G401.6 (cell line): Measurements from ENCODE around the gene CREBBP.
"Not testable (repeated sequence)": the region's sequence is repeated elsewhere in the genome, so short reads cannot be mapped to it uniquely, and the experiment has no call there.

Experiments used
- FAIRE-seq: peaks from 2 replicates; lab custom pipeline; 2012; peaks lifted over from hg19 to GRCh38; lab: Jason Lieb, UNC

The CREBBP gene

GRCh38 chr16:3880623-3881498, at the start of gene CREBBP:
Gene CREBBP (minus strand): TSS chr16:3880713. CDS start chr16:3879916, 797 bp downstream.
- no peak for FAIRE-seq

GRCh38 chr16:3927147-3927546, 46.6 kb upstream of the CREBBP start:
- FAIRE-seq, result not testable (repeated sequence)

DNA sequence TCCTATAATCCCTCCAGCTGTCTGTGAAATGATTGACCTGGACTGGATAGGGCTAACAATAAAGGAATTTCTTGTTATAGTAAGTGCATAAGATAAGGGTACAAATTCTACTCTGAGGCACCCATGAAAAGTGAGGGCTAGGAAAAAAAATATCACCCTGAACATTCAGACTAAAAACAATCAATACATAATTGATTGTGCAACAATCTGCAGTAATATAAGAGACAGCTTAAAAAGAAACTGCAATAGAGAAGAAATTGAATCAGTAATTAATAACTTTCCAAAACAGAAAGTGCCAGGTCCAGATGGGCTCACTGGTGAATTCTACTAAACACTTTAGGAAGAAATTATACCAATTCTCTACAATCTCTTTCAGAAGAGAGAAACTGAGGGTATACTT, 44.2 kb upstream of the CREBBP start:
- no peak for FAIRE-seq

DNA sequence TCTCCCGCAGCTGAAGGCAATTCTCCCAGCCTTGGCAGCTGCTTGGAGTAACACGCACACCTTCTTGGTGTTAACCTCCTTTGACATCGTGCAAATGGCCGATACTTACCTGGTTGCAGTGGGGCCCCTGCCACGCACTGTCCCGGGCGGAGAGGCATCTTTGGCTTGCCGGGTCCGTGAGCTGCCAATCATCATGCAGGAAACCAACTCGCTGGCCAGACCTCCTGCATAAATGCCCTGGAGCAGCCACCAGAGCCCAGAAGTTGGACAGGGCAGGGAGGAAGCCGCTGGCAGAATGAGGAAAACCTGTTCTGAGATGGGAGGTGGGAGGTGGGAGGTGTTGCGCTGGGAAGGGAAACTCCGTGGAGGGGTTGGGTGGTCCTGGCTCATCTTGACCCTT, 41.7 kb upstream of the CREBBP start:
- no peak for FAIRE-seq

- FAIRE-seq, result no peak
These were observed 39.7 kb upstream of the CREBBP start for GRCh38 chr16:3920206-3920605.

GRCh38 chr16:3919413-3919812, 38.9 kb upstream of the CREBBP start:
- no peak for FAIRE-seq

- no peak for FAIRE-seq
These were observed 35.1 kb upstream of the CREBBP start for GRCh38 chr16:3915426-3916260.

DNA sequence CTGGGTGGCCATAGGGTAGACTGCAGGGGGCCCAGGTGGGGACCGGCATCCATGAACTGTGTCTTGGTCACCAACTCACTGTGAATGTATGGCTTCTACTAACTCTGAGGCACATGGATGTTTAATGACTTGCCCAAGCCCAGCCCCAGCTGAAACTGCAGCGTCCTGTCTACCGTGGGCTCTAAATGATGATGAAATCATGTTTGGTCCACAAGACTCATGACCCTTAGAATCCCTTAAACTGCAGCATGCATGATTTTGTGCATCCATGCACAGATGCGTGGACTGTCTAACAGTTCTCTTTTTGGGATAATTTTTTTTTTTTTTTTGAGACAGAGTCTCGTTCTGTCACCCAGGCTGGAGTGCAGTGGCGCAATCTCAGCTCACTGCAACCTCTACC, 32.4 kb upstream of the CREBBP start:
- FAIRE-seq, result no peak

DNA sequence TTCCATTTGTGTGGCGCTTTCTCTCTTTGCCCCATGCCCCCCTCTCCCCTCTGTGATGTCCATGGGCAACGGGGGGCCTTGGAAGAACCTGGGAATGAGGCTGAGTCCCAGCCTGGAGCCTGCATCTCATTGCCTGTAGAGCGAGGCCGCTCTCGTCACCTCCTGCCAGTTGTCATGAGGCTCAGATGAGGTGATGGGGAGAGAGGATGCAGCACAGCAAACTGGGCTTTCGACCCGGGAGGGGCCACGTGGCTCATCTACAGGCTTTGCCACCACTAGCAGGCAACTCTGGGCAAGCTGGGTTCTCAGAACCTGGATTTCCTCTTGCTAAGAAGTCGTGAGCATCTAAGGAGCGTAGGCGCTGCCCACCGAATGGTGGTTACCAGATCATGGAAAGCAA, 31.9 kb upstream of the CREBBP start:
- no peak for FAIRE-seq

DNA sequence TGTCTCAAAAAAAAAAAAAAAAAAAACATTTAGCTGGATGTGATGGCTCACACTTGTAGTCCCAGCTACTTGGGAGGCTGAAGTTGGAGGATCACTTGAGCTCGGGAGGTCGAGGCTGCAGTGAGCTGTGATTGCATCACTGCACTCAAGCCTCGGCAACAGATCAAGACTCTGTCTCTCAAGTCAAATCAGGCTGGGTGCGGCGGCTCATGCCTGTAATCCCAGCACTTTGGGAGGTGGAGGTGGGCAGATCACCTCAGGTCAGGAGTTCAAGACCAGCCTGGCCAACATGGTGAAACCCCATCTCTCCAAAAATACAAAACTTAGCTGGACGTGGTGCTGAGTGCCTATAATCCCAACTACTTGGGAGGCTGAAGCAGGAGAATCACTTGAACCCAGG, 31.2 kb upstream of the CREBBP start:
- not testable (repeated sequence) for FAIRE-seq

DNA sequence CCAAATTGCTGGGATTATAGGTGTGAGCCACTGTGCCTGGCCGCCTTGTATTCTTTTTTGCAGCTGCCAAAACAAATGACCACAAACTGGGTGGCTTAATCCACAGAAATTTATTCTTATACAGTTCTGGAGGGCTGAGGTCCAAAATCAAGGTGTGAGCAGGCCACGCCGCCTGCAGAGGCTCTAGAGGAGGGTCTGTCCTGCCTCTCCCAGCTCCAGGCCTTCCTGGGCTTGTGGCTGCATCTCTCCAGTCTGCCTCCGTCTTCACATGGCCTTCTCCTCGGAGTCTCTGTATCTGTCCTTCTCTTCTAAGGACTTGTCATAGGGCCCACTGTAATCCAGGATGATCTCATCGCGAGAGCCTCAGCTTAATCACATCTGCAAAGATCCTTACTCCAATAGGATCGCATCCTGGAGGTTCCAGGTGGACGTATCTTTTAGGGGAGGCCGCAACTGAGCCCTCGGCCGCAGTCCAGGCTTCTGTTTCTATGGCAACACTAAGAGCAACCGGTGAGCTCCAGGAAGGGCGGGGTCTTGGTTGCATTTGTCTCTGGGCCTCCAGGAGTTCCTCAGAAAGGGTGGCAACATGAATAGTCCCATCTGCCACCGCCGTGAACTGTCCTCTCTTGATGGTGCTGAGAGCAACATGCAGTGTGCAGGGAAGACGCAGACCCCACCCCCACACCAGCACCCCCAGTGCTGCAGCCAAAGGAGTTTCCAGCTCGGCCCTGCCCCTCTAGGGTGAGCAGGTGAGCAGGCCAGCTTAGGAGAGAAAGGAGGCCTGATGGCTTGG, 29.5 kb upstream of the CREBBP start:
- no peak for FAIRE-seq

DNA sequence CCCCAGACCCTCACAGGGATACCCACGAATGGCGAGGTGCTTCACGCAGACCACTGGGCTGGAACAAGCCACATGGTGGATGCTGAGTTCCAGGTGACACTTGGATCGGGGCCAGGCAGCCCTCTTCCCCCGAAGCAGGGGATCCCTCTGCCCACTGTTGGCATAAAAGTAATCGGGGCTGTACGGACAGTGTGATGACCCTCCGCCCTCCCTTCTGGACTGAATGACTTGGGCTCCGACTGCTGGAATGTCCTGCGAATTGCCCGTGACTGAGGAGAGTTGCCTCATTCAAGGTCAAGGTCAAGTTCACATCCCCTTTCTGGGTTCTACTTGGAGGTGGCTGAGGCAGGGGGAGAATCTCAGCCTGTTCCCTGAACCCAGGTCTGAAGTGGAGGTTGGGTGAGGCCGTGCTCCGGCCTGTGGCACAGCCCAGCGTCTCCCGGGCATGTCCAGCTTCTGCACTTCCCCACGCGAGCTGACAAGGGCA, 28.5 kb upstream of the CREBBP start:
- FAIRE-seq, result no peak

- no peak for FAIRE-seq
These were observed 27.1 kb upstream of the CREBBP start for GRCh38 chr16:3907586-3907985.

DNA sequence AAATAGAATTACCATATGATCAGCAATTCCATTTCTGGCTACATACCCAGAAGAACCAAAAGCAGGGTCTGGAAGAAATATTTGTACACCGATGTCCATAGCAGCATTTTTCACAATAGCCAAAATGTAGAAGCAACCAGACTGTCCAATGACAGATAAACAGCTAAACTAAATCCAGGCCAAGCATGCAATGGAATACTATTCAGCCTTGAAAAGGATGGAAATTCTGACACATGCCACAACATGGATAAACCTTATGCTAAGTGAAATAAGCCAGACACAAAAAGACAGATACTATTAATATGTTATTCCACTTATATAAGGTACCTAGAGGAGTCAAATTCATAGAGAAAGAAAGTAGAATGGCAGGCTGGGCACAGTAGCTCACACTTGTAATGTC, 25.9 kb upstream of the CREBBP start:
- no peak for FAIRE-seq

DNA sequence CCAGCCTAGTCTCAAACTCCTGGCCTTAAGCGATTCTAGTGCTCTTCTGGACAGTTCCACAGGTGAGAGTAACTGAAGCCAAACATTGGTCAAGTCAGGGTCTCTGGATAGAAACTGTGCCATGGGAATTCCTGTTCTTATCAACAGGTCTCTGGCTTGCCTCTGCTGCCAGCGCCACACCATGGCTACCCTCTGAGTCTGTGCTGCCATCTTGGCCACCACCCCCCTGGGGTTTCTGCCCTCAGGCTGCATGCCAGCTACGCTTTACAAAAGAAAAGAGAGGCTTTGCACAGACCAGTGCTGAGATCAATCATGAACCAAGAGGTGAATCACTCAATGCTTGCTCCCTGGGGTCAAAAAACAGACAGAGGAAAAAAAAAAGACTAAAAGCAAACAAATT, 24.4 kb upstream of the CREBBP start:
- FAIRE-seq, result no peak

DNA sequence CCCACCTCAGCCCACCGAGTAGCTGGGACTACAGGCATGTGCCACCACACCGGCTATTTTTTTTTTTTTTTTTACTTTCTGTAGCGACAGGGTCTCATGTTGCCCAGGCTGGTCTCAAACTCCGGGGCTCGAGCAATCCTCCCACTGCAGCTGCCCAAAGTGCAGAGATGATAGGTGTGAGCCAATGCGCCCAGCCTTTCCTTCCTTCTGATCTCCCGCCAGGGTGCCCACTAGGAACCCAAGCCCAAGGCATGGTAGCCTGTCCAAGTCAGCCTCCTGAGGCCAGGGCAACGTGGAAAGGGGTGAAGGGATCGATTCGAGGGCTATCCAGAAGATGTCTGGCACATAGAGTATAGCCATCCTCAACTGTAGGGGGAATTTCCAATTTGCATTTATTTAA, 9.6 kb upstream of the CREBBP start:
- FAIRE-seq, result no peak

GRCh38 chr16:3889059-3889458, 8.5 kb upstream of the CREBBP start:
- no peak for FAIRE-seq

DNA sequence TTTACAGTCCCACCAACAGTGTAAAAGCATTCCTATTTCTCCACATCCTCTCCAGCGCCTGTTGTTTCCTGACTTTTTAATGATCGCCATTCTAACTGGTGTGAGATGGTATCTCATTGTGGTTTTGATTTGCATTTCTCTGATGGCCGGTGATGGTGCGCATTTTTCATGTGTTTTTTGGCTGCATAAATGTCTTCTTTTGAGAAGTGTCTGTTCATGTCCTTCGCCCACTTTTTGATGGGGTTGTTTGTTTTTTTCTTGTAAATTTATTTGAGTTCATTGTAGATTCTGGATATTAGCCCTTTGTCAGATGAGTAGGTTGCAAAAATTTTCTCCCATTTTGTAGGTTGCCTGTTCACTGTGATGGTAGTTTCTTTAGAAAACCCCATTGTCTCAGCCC, 5.5 kb upstream of the CREBBP start:
- not testable (repeated sequence) for FAIRE-seq

GRCh38 chr16:3884398-3884797, 3.9 kb upstream of the CREBBP start:
- FAIRE-seq, result no peak

DNA sequence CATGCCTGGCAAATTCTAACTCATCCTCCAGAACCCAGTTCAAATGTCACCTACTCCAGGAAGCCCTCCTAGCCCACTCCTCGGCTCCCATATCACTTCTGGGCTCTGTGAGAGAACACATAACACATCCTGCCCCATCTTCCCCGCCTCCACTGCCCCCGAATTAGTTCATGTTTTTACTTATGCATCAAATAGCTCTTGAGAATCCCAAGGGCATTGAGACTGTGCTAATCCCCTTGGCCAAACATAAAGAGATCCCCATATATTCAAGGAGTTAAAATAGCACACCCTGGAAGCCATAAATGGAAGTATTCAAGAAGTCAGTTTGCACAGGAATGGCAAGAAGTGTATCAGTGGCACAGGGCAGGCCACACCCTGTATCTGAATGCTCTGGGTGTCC, 2.0 kb upstream of the CREBBP start:
- no peak for FAIRE-seq

- FAIRE-seq, result no peak
These were observed 1.0 kb upstream of the CREBBP start for GRCh38 chr16:3881499-3881990.

DNA sequence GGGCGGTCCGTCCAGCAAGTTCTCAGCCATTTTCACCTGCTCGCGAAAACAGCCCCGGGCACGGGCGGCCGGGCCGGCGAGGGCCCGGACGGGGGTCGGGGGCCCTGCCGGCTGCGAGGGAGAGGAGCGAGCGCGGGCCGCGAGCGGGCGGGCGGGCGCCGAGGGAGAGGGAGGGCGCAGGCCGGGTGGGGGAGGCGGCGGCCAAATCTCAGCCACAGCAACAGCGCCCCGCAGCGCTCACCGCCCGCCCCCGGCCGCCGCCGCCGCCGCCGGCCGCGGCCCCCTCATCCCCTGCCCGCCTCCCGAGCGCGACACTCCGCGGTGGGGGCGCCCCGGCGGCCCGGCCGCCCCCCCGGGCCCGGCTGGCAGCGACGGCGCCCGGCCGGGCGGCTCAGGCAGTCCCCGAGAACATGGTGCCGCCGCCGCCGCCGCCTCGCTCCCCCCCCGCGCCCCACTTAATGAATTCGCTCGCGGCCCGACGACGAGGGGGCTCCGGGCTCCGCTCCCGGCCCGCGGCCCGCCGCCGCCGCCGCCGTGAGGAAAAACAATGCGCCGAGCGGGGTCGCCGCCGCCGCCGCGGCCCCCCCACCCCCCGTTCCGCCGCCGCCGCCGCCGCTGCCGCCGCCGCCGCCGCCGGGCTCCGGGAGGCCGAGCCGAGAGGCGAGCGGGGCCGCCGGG, 487 bp downstream of the CREBBP start:
- no peak for FAIRE-seq
